Measurements from ENCODE around the gene RAB17.

The RAB17 gene

DNA sequence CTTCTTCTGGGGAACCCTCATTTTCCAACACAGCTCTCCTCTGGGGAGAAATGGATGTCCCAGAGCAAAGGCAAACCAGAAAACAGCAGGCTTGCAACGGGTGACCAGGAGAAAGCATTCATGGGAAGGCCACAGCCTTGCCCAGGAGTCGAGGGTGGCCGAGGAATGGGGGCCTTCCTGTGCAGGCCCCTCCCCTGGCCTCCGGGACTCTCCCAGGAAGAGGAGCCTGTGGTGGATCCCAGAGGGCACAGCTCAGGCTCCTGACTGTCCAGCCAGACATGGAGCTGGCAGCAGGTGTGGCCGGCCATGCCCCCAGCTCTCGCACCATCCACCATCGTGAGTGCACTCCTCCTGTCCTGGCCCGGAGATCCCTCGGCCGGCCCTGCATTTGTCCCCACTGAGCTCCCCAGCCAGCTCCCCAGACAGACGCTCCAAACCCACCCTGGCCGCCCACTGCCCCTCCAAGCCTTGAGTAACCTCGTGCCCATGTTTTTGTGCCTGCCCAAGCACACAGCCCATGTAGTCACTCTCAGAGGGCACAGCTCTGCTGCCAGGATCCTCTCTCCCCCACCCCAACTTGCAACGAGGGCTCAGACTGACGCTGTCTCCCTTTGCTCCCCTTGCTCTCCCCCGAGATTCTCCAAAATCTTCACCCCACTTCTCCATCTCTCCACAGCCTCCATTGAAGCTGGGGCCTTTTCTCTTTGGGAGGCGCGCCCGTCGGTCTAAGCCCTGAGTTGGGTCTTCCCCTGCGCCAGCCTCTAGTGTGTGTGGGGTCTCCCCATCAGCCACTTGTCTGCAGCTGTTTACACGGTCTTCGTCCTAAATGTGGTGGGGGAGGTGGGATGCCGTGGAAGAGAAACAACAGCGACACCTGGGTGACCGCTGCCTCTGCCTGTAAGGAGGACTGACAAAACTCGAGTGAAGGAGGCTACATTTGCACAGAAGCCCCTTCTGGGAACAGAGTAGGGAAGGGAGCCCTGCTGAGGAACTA is 14.4 kb downstream of the RAB17 start:
- no peak for DNase-seq

GRCh38 chr2:237574894-237575868 is 15.4 kb downstream of the RAB17 start:
- no peak for DNase-seq

DNA sequence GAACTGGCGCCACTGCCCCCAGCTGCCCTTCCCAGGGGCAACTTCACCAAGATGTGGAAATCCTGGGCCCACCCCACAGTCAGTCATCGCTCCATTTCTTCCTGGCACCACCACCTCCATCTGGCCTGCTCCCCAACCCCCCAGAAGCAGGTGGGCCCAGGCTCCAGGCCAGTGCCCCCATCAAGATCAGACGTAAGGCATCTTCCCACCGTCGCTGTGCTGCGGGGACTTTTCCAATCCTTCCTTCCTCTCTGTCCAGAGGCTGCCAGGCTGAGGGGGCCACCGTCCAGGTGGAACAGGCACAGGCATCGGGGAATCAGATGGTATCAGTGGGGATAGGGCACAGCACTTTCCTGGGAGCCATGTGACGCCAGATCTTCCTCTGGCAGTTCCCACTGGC is 16.1 kb downstream of the RAB17 start:
- DNase-seq: no peak

DNA sequence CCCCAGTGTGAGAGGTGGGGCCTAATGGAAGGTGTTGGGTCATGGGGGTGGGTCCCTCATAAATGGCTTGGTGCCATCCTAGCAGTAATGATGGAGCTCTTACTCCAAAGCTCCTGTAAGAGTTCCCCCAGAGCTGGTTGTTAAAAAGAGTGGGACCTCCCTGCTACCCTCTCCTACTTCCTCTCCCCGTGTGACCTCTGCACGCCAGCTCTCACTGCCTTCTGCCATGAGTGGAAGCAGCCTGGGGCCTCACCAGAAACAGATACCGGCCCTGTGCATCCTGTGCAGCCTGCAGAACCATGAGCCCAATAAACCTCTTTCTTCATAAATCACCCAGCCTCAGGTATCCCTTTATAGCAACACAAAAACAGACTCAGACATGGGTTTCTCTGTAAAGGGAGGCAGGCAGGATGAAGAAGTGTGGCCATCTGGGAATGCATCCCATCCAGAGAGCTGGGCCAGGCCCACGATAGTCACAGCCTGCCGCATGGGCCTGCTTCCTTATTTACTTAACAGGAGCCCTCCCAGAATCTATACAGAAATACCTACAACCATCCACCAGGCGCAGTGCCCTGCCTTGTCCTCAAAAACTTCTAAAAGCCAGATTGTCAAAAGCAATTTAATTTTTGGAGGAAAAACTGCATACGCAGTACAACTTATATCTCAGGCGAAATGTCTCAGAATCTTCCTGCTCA is 16.7 kb downstream of the RAB17 start:
- no peak for DNase-seq

- DNase-seq: no peak
Observed at GRCh38 chr2:237572742-237573101, 17.8 kb downstream of the RAB17 start.

- peak; percentile 91 for DNase-seq
Observed at GRCh38 chr2:237572021-237572741, 18.4 kb downstream of the RAB17 start.

- DNase-seq: no peak
Observed at GRCh38 chr2:237571551-237571950, 19.0 kb downstream of the RAB17 start.

GRCh38 chr2:237570776-237571335 is 19.7 kb downstream of the RAB17 start:
- DNase-seq: no peak

GRCh38 chr2:237569896-237570295 is 20.6 kb downstream of the RAB17 start:
- no peak for DNase-seq

DNA sequence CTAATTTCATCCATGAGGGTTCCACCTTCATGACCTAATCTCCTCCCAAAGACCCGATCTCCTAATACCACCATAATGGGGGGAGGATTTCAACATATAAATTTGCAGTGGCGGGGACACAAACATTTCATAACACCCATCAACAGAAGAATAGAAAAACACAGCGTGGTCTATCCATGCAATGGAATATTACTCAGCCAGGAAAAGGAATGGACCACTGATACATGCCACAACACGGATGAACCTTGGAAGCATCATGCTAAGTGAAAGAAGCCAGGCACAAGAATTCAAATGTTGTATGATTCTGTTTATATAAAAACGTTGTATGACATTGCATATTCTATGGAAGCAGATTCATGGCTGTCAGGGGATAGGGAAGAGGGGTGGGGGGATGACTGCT is 21.5 kb downstream of the RAB17 start:
- DNase-seq: no peak

DNA sequence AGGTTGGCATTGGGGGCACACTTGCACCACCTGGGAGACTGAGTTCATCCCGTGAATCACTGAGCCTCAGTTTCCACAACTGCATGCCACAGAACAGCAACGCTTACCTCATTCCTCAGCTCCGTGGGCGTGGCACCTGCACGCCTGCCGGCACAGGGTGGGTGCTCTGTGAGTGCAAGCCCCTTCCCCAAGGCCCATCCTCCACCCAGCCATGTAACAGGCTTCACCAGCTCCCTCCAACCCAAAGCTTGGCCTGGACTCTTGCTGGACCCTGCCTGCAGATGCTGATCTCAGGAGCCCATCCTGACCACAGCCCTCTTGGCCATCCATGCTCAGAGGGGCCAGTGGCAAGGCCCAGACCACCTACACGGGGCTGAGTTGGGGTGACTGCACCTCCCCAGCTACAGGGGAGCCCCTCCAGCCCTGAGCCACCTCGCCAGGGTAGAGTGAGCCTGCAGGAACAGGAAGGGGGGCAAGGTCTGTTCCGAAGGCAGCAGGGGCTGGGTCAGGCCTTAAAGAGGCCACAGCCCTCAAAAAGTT is 22.3 kb downstream of the RAB17 start:
- no peak for DNase-seq

- no peak for DNase-seq
Observed at GRCh38 chr2:237567276-237568029, 23.1 kb downstream of the RAB17 start.

GRCh38 chr2:237566401-237567235 is 23.9 kb downstream of the RAB17 start, which contains the start of gene PRLH:
Gene PRLH, plus strand, starts transcription at chr2:237566574. Its CDS starts 0 bp downstream, at chr2:237566574.
- DNase-seq: no peak

GRCh38 chr2:237565974-237566373 is 24.6 kb downstream of the RAB17 start:
- no peak for DNase-seq

DNA sequence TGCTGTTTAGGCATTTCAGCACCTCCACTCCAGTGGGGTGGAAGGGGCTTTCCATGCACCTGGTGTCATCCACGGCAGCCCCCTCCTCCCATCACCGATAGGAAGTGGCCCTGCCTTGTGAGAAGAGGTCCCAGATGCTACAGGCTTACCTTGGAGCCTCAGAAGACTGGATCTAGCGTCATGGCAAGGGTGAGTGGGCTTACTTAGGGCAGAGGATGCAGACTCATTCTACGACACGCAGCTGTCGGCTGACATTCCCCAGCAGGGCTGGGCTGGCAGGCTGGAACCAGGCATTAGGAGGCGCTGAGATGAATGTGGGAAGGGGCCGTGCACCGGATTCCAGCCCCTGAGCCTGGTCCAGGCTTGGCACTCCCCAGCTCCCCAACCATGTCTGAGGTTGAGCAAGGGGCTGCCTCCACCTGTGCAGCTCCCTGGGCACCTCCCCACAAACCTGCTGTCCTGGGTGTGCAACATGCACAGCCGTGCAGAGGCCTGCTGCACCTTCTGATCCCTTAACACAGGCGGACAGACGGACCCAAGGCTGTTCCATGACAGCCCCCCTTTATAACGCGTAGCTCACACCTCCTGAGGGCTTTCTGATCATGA is 25.9 kb downstream of the RAB17 start:
- DNase-seq: no peak

GRCh38 chr2:237563816-237564215 is 26.7 kb downstream of the RAB17 start:
- no peak for DNase-seq

- no peak for DNase-seq
Observed at GRCh38 chr2:237561221-237561620, 29.3 kb downstream of the RAB17 start.

DNA sequence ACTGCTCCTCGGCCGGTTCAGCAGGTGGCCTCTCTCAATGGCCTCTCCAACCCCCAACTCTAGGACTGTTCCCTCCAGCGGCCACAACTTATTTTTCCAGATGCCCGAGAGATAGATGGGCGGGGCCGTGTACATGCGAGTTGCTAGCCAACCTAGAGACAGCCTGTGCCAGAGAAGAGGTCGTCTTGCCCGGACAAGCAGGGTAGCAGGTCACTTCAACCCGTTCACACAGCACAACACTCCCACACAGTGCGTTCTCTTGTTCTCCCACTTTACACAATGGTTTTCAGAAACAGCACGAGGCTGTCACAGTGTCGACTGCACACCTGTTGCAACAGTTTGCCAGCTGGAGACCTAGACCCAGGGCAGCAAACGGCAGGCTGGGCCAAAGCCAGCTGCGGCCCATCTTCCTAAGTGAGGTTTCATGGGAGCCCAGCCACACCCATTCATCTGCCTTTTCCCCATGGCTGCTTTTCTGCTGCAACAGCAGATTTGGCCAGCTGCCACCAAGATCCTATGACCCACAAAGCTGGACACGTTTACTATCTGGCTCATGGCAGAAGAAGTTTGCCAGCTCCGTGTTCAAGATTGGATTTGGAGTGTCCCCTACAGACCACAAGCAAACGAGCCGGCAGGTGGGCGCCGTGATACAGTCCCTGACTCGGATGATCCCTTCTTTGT is 31.4 kb downstream of the RAB17 start:
- DNase-seq: no peak

DNA sequence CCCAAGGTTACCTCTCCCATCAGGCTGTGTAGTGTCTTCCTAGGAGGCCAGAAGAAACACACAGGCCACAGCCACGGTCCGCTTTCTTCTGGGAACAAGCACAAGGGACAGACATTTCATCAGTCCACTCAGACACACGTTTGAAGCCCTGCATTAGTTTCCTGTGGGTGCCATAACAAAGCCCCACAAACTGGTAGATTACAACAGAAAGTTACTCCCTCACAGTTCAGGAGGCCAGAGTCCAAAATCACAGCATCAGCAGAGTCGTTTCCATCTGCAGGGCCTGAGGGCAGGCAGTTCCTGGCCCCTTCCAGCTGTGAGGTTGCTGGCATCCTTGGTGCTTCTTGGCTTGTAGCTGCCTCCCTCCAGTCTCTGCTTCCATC is 32.9 kb downstream of the RAB17 start:
- no peak for DNase-seq

Measured in stimulated activated CD4-positive, alpha-beta T cell treated with anti-CD3 and anti-CD28 coated beads, Interleukin-4, amount 100 ng/mL, for 24 hours (primary cell).